Measurements from ENCODE around the gene IMPACT.

GRCh38 chr18:24396082-24396633 lies 30.3 kb upstream of the IMPACT start:
- TF ChIP-seq, protein P1, sequence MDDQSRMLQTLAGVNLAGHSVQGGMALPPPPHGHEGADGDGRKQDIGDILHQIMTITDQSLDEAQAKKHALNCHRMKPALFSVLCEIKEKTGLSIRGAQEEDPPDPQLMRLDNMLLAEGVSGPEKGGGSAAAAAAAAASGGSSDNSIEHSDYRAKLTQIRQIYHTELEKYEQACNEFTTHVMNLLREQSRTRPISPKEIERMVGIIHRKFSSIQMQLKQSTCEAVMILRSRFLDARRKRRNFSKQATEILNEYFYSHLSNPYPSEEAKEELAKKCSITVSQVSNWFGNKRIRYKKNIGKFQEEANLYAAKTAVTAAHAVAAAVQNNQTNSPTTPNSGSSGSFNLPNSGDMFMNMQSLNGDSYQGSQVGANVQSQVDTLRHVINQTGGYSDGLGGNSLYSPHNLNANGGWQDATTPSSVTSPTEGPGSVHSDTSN (IDR thresholded peaks at IDR 0.05) = no peak
- TF ChIP-seq, protein P2, sequence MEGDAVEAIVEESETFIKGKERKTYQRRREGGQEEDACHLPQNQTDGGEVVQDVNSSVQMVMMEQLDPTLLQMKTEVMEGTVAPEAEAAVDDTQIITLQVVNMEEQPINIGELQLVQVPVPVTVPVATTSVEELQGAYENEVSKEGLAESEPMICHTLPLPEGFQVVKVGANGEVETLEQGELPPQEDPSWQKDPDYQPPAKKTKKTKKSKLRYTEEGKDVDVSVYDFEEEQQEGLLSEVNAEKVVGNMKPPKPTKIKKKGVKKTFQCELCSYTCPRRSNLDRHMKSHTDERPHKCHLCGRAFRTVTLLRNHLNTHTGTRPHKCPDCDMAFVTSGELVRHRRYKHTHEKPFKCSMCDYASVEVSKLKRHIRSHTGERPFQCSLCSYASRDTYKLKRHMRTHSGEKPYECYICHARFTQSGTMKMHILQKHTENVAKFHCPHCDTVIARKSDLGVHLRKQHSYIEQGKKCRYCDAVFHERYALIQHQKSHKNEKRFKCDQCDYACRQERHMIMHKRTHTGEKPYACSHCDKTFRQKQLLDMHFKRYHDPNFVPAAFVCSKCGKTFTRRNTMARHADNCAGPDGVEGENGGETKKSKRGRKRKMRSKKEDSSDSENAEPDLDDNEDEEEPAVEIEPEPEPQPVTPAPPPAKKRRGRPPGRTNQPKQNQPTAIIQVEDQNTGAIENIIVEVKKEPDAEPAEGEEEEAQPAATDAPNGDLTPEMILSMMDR (IDR thresholded peaks at IDR 0.05) = no peak
- no peak for TF ChIP-seq CHD2 (IDR thresholded peaks at IDR 0.05; ENCODE audit: low read length, partially characterized antibody)
